ENCODE data around the gene ZFYVE28. TPM values are rescaled to one million over a fixed set of nuclear protein-coding genes. Genes with fewer than 3 reads are reported as not detected.

ZFYVE28 gene
- total RNA-seq, 1 experiment from 2014 or later: 0.82 TPM

DNA sequence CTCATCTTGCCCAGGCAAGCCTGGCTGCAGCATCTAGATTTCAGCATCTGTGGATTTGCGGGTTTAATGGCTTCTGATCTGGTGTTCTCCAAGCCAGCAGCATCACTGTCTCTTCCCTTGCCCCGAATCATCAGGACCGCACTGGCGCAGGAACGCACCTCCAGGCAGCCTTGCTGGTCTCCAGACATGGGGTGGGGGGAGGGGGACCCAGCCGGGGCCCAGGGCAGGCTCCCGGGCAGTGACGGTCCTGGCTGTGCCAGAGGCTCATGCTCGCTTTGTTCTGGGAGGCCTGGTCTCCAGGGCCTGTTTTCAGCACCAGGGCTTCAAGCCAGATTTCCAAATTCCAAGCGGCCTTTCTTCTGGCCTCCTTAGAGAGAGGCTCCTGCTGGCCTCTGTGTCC lies 5.2 kb upstream of the ZFYVE28 start:
- intact Hi-C loops (cut with micrococcal nuclease; ENCODE audit: unreplicated experiment): no loop called here
- CTCF ChIA-PET: no interaction called here
- no peak overlapping the region for H3K27ac Mint-ChIP-seq (ENCODE audit: unreplicated experiment)
- H3K4me3 ChIP-seq (ENCODE audit: low read depth, low read length): no peak overlapping the region
- TF ChIP-seq, protein P1, sequence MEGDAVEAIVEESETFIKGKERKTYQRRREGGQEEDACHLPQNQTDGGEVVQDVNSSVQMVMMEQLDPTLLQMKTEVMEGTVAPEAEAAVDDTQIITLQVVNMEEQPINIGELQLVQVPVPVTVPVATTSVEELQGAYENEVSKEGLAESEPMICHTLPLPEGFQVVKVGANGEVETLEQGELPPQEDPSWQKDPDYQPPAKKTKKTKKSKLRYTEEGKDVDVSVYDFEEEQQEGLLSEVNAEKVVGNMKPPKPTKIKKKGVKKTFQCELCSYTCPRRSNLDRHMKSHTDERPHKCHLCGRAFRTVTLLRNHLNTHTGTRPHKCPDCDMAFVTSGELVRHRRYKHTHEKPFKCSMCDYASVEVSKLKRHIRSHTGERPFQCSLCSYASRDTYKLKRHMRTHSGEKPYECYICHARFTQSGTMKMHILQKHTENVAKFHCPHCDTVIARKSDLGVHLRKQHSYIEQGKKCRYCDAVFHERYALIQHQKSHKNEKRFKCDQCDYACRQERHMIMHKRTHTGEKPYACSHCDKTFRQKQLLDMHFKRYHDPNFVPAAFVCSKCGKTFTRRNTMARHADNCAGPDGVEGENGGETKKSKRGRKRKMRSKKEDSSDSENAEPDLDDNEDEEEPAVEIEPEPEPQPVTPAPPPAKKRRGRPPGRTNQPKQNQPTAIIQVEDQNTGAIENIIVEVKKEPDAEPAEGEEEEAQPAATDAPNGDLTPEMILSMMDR (IDR thresholded peaks at IDR 0.05; ENCODE audit: insufficient read depth in 1 of 2, low read depth in 1 of 2, low read length in 1 of 2, severe bottlenecking in 1 of 2, unreplicated experiment in 1 of 2): no peak
- POLR2A ChIA-PET: no interaction called here
- peaks cover 14% of the 10 kb centered on the region for H3K4me1 Mint-ChIP-seq (ENCODE audit: low read depth, unreplicated experiment)
- no peaks in the 10 kb centered on the region for H3K9me3 ChIP-seq
- no peak overlapping the region for H3K4me3 Mint-ChIP-seq (ENCODE audit: unreplicated experiment)
- peaks cover 13% of the 10 kb centered on the region for H3K27me3 Mint-ChIP-seq (ENCODE audit: insufficient read depth, unreplicated experiment)
- no peaks in the 10 kb centered on the region; the same call in 1 of the 2 replicates for H3K27me3 ChIP-seq (replicated peaks; ENCODE audit: control insufficient read depth, insufficient read depth, low read length)
- H3K4me1 ChIP-seq: peaks cover 7% of the 10 kb centered on the region; the same call in 1 of the 2 replicates
- no peaks in the 10 kb centered on the region for H3K36me3 Mint-ChIP-seq (ENCODE audit: insufficient read depth, unreplicated experiment)
- H3K36me3 ChIP-seq (ENCODE audit: control insufficient read depth, insufficient read depth, low read length): no peaks in the 10 kb centered on the region
- BruUV-seq (replicated peaks): no TSS peak
- H3K9me3 Mint-ChIP-seq (ENCODE audit: unreplicated experiment): no peaks in the 10 kb centered on the region
- no peak for DNase-seq

DNA sequence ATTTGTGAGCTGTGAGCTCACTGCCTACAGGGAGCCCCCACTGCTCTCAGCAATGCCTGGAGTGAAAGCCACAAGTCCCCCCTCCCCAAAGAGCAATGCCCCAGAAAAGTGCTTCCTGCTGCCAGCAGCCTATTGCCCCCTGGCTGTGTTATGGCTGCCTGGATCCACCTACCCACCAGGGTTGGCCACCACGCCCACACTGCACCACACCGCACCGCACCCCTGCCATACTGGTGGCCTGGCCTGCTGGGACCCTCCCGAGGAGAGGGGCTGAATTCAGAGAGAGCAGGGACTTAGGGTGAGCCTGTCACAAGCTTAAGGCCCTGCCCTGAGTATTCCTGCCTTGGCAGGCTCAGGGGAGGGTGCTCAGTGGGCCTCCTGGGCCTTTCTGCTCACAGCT lies 4.6 kb upstream of the ZFYVE28 start:
- peaks cover 13% of the 10 kb centered on the region for H3K27me3 Mint-ChIP-seq (ENCODE audit: insufficient read depth, unreplicated experiment)
- H3K36me3 Mint-ChIP-seq (ENCODE audit: insufficient read depth, unreplicated experiment): no peaks in the 10 kb centered on the region
- Histone ChIP-seq H3K27me3 (replicated peaks; ENCODE audit: control insufficient read depth, insufficient read depth, low read length) (no peaks in the 10 kb centered on the region; the same call in 1 of the 2 replicates), H3K4me1 (peaks cover 7% of the 10 kb centered on the region; the same call in 1 of the 2 replicates), H3K9me3 (no peaks in the 10 kb centered on the region), H3K36me3 (ENCODE audit: control insufficient read depth, insufficient read depth, low read length) (no peaks in the 10 kb centered on the region), H3K4me3 (ENCODE audit: low read depth, low read length) (no peak overlapping the region)
- ChIA-PET POLR2A (no interaction called here), CTCF (no interaction called here)
- no peak overlapping the region for H3K4me3 Mint-ChIP-seq (ENCODE audit: unreplicated experiment)
- peak in 1 of 2 experiments; percentile 23 for DNase-seq
- intact Hi-C loops (cut with micrococcal nuclease; ENCODE audit: unreplicated experiment): no loop called here
- no peaks in the 10 kb centered on the region for H3K9me3 Mint-ChIP-seq (ENCODE audit: unreplicated experiment)
- TF ChIP-seq, protein P1 (IDR thresholded peaks at IDR 0.05; ENCODE audit: insufficient read depth in 1 of 2, low read depth in 1 of 2, low read length in 1 of 2, severe bottlenecking in 1 of 2, unreplicated experiment in 1 of 2): no peak
- H3K4me1 Mint-ChIP-seq (ENCODE audit: low read depth, unreplicated experiment): peaks cover 14% of the 10 kb centered on the region
- H3K27ac Mint-ChIP-seq (ENCODE audit: unreplicated experiment): no peak overlapping the region
- BruUV-seq (replicated peaks): no TSS peak

DNA sequence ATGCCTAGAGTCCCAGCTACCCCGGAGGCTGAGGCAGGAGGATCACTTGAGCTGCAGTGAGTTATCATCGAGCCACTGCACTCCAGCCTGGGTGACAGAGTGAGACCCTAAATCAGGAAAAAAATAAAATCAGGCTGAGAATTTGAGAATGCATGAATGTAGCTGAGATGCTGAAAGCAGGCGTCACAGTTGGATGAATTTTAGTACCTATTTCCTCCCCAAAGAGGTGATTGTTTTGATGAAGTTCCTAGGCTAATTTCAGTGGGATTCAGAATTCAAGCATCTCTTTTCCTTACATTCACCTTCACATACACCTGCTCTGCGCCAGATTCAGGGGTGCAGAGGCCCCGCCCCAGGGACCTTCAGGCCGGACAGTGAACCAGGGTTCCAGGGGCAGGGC lies 3.5 kb upstream of the ZFYVE28 start:
- intact Hi-C loops (cut with micrococcal nuclease; ENCODE audit: unreplicated experiment): no loop called here
- H3K9me3 ChIP-seq: no peaks in the 10 kb centered on the region
- no peak overlapping the region for H3K27ac Mint-ChIP-seq (ENCODE audit: unreplicated experiment)
- peaks cover 19% of the 10 kb centered on the region for H3K27me3 Mint-ChIP-seq (ENCODE audit: insufficient read depth, unreplicated experiment)
- no peak overlapping the region for H3K4me3 ChIP-seq (ENCODE audit: low read depth, low read length)
- peaks cover 14% of the 10 kb centered on the region for H3K4me1 Mint-ChIP-seq (ENCODE audit: low read depth, unreplicated experiment)
- DNase-seq: no peak
- H3K4me3 Mint-ChIP-seq (ENCODE audit: unreplicated experiment): no peak overlapping the region
- H3K36me3 ChIP-seq (ENCODE audit: control insufficient read depth, insufficient read depth, low read length): no peaks in the 10 kb centered on the region
- H3K36me3 Mint-ChIP-seq (ENCODE audit: insufficient read depth, unreplicated experiment): no peaks in the 10 kb centered on the region
- H3K27me3 ChIP-seq (replicated peaks; ENCODE audit: control insufficient read depth, insufficient read depth, low read length): no peaks in the 10 kb centered on the region; the same call in 1 of the 2 replicates
- no TSS peak for BruUV-seq (replicated peaks)
- no peaks in the 10 kb centered on the region for H3K9me3 Mint-ChIP-seq (ENCODE audit: unreplicated experiment)
- CTCF ChIA-PET: interaction anchor here (0.7 kb wide), 1 partner anchor 123 kb away, joined by 3 read pairs; no protein-coding TSS in a partner anchor
- TF ChIP-seq, protein P1 (IDR thresholded peaks at IDR 0.05; ENCODE audit: insufficient read depth in 1 of 2, low read depth in 1 of 2, low read length in 1 of 2, severe bottlenecking in 1 of 2, unreplicated experiment in 1 of 2): no peak
- H3K4me1 ChIP-seq: peaks cover 10% of the 10 kb centered on the region; the same call in 1 of the 2 replicates
- POLR2A ChIA-PET: no interaction called here

All from Caco-2 (cell line).